H1 (cell line): Measurements from ENCODE around the gene MDK.

ENCODE experiments used
- CREB1 ChIP-seq: IDR thresholded peaks from 2 replicates; pipeline ENCODE4 v1.6.1; 2012; ENCODE audit warnings: inconsistent platforms
- CTCF ChIP-seq, 3 experiments: IDR thresholded peaks; 1 replicate in 2 of 3; 2 replicates in 1 of 3; pipeline versions ENCODE4 v1.5.1 to v1.6.1; 2011; ENCODE audit warnings: low read length in 3 of 3, mild to moderate bottlenecking in 3 of 3, inconsistent platforms in 2 of 3, low read depth in 1 of 3, moderate library complexity in 1 of 3; ENCODE audit not compliant: insufficient read depth in 1 of 3; ENCODE audit errors: control extremely low read depth in 1 of 3
- MAFK ChIP-seq: IDR thresholded peaks from 2 replicates; pipeline ENCODE4 v1.6.1; 2012; ENCODE audit warnings: low read depth, mild to moderate bottlenecking, improper control_type of control experiment, low read length
- NRF1 ChIP-seq: IDR thresholded peaks from 2 replicates; pipeline ENCODE4 v1.6.1; 2011; ENCODE audit warnings: mild to moderate bottlenecking, low read depth, low read length, improper control_type of control experiment
- POLR2A ChIP-seq, 2 experiments: IDR thresholded peaks; 1 replicate in 1 of 2; 2 replicates in 1 of 2; pipeline ENCODE4 v1.6.1; 2011; ENCODE audit warnings: low read depth in 2 of 2, low read length in 2 of 2, mild to moderate bottlenecking in 2 of 2; ENCODE audit errors: control extremely low read depth in 1 of 2
- YY1 ChIP-seq: IDR thresholded peaks from 2 replicates; pipeline ENCODE4 v1.6.1; 2011; ENCODE audit warnings: low read depth, mild to moderate bottlenecking, low read length
- TF ChIP-seq, protein P1 (sequence below): IDR thresholded peaks from 2 replicates; pipeline ENCODE4 v1.6.1; 2012; ENCODE audit warnings: low read length, inconsistent platforms

GRCh38 chr11:46377290-46377689, 4.2 kb upstream of the MDK start:
- TF ChIP-seq MAFK (no peak), CREB1 (no peak), NRF1 (no peak), CTCF (IDR thresholded peaks at IDR 0.05; ENCODE audit: control extremely low read depth in 1 of 3, insufficient read depth in 1 of 3, low read depth in 1 of 3, low read length in 3 of 3) (no peak), POLR2A (IDR thresholded peaks at IDR 0.05; ENCODE audit: control extremely low read depth in 1 of 2, low read depth in 2 of 2, low read length in 2 of 2) (no peak), YY1 (no peak)
- TF ChIP-seq, protein P1, sequence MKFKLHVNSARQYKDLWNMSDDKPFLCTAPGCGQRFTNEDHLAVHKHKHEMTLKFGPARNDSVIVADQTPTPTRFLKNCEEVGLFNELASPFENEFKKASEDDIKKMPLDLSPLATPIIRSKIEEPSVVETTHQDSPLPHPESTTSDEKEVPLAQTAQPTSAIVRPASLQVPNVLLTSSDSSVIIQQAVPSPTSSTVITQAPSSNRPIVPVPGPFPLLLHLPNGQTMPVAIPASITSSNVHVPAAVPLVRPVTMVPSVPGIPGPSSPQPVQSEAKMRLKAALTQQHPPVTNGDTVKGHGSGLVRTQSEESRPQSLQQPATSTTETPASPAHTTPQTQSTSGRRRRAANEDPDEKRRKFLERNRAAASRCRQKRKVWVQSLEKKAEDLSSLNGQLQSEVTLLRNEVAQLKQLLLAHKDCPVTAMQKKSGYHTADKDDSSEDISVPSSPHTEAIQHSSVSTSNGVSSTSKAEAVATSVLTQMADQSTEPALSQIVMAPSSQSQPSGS = no peak
